HG03520 (cell line): ENCODE measurements around the gene IFNA10.
"Not testable (repeated sequence)": the region's sequence is repeated elsewhere in the genome, so short reads cannot be mapped to it uniquely, and the experiment has no call there.

Experiments used
- ATAC-seq: cut with Tn5 transposase; IDR thresholded peaks from one replicate; pipeline ENCODE4 v1.9.1; 2021; ENCODE audit warnings: mild to moderate bottlenecking, moderate library complexity; ENCODE audit not compliant: unreplicated experiment

The IFNA10 gene

GRCh38 chr9:21194867-21195776, 11.8 kb downstream of the IFNA10 start:
- peak; percentile 92 for ATAC-seq

GRCh38 chr9:21187487-21187886, 19.5 kb downstream of the IFNA10 start, which contains the start of gene IFNA4:
IFNA4 (minus strand) TSS chr9:21187587; CDS start chr9:21187531, 56 bp downstream.
- ATAC-seq = not testable (repeated sequence)

GRCh38 chr9:21182810-21183736, 23.9 kb downstream of the IFNA10 start:
- ATAC-seq = peak; percentile 91

- ATAC-seq = no peak
Measured at GRCh38 chr9:21174671-21175070, 32.3 kb downstream of the IFNA10 start.

- ATAC-seq = no peak
Measured at GRCh38 chr9:21172156-21172555, 34.8 kb downstream of the IFNA10 start.

- no peak for ATAC-seq
Measured at GRCh38 chr9:21171351-21171750, 35.6 kb downstream of the IFNA10 start.

GRCh38 chr9:21166560-21166959, 40.4 kb downstream of the IFNA10 start, which contains the start of gene IFNA21:
IFNA21 (minus strand) TSS chr9:21166660; CDS start chr9:21166612, 48 bp downstream.
- ATAC-seq = not testable (repeated sequence)

GRCh38 chr9:21165516-21165915, 41.4 kb downstream of the IFNA10 start:
- ATAC-seq = no peak

GRCh38 chr9:21160178-21160577, 46.8 kb downstream of the IFNA10 start:
- peak; percentile 92 for ATAC-seq
